Right ventricle myocardium superior (tissue), 1 donor: ENCODE measurements around the gene IQSEC1. TPM values are rescaled to one million over a fixed set of nuclear protein-coding genes. Genes with fewer than 3 reads are reported as not detected.
A peak's percentile ranks its signal among the peaks of the same experiment; 100 is the strongest.

Experiments
- ATAC-seq: fragments of 200-7000 bp; cut with Tn5 transposase; one replicate; pipeline ENCODE4 v1.9.1; 2020; ENCODE audit warnings: mild to moderate bottlenecking; ENCODE audit not compliant: poor library complexity
- DNase-seq: peaks from one replicate; pipeline ENCODE4 v3.0.0-alpha.2; 2020
- intact Hi-C: fragments of 100-400 bp; cut with DNase I; formaldehyde crosslinking; loops from one replicate; pipeline ENCODE4 v1.11.2; 2022
- total RNA-seq: library from RNA; stranded (reverse); fragmentation: NEBNext Ultra II Directional; extraction: Animal tissue kit (Norgen Biotek cat#: 25700); gene quantifications from one replicate; pipeline ENCODE4 v1.2.1, GENCODE V29; 2021
- donor health status: DM: no; HTN: yes; CAD: no; lungs with severe emphysema.

IQSEC1 gene
- total RNA-seq, 1 donor from 2014 or later = 78.6 TPM

DNA sequence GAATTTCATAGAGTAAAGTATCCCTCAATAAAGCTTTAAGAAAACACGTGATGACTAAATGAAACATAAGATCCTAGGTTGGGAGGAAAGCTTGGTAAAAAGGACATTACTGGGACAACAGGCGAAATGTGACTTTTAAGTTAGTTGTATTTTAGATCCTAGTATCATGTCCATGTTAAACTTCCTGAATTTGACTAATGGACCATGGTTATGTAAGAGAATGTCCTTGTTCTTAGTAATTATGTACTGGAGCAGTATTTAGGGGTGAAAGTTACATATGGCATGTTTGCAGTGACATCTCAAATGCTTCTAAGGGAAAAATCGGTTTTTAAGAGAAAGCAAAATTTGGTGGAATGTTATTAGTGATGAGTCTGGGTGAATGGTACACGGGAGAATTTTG is 69.6 kb downstream of the IQSEC1 start:
- ATAC-seq (no peak), DNase-seq (no peak)
- intact Hi-C loops = no loop called here

- no peak for DNase-seq
- ATAC-seq = no peak
- intact Hi-C loops = no loop called here
These were observed 70.7 kb downstream of the IQSEC1 start for GRCh38 chr3:13002398-13003124.

GRCh38 chr3:12999147-13000140 is 73.8 kb downstream of the IQSEC1 start:
- ATAC-seq = peak; percentile 53
- intact Hi-C loops = loop anchor here (5.0 kb wide), 1 partner anchor 132 kb away; no protein-coding TSS in a partner anchor
- DNase-seq = peak; percentile 94

DNA sequence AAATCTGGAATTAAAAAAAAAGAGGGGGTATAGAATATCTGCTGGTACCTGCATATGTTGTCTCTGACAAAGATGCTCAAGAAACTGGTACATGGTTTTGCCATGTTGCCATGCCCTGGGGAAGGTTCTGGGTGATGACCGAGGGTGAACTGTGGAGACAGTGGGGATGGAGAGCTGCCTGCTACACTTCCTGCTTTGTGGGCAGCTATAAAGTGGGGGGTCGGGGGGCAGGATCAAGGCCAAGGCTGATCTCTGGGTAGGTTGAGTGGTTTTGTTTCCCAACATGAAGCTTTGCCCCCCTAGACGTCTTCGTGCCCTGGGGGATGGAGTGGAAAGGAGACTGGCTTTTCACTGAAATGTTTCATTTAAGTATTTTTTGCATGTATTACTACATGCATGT is 74.6 kb downstream of the IQSEC1 start:
- intact Hi-C loops = loop anchor here (5.0 kb wide), 1 partner anchor 131 kb away; no protein-coding TSS in a partner anchor
- ATAC-seq (no peak), DNase-seq (peak; percentile 30)

GRCh38 chr3:12997387-12997786 is 75.8 kb downstream of the IQSEC1 start:
- no peak for ATAC-seq
- DNase-seq = no peak
- intact Hi-C loops = loop anchor here (5.0 kb wide), 1 partner anchor 130 kb away; no protein-coding TSS in a partner anchor

GRCh38 chr3:12996181-12996506 is 77.1 kb downstream of the IQSEC1 start:
- intact Hi-C loops = loop anchor here (5.0 kb wide), 1 partner anchor 129 kb away; no protein-coding TSS in a partner anchor
- DNase-seq (no peak), ATAC-seq (no peak)

- intact Hi-C loops = loop anchor here (5.0 kb wide), 1 partner anchor 128 kb away; no protein-coding TSS in a partner anchor
- DNase-seq = peak; percentile 18
- no peak for ATAC-seq
These were observed 77.6 kb downstream of the IQSEC1 start for GRCh38 chr3:12995389-12996180.

DNA sequence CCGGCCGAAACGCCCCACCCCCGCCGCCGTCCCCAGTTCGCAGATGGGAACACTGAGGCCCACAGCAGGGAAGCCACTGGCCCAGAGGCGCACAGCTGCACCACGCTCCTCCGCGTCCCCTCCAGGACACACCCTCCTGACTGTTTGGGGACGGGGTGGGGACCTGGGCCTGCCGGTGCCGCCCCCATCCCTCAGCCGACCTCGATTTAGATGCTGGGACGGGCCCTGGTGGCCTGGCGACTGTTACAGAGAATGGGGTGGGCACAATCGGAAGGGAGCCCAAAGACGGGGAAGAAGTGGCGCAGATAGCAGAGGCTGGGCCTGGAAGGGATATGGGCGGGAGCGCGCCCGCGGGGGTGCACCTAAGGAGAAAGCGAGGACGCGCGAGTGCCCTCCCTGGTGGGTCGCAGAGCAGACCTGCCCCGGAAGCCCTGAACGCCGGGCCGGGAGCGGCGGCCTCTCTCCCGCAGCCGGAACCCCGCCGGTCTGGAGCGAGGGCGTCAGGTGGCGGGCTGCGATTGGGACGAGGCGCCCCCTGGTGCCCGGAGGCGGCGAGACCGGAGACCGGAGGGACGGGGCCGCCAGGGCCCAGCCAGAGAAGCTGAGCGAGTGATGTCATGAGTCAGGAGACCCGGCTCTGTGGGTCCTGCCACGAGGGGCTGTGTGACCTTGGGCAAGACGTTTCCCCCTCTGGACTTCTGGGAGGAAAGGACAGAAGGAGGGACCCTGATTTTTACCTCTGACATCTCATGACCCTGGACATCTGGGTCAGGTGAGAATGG is 78.4 kb downstream of the IQSEC1 start:
- DNase-seq = peak; percentile 93
- ATAC-seq = peak; percentile 80
- intact Hi-C loops = loop anchor here (5.0 kb wide), 1 partner anchor 127 kb away; no protein-coding TSS in a partner anchor

DNA sequence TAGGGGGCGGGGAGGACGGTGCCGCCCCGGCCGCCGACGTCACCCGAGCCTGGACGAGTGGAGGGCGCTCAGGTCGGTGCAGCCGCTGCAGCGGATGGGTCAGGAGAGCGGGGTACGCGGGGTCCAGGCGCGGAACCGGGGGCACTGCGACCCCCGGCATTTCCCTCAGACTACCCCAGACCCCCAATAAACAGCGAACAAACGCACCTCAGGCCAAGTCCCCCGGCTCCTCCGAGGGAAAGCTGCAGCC is 78.9 kb downstream of the IQSEC1 start:
- DNase-seq = peak; percentile 75
- intact Hi-C loops = no loop called here
- peak; percentile 62 for ATAC-seq

DNA sequence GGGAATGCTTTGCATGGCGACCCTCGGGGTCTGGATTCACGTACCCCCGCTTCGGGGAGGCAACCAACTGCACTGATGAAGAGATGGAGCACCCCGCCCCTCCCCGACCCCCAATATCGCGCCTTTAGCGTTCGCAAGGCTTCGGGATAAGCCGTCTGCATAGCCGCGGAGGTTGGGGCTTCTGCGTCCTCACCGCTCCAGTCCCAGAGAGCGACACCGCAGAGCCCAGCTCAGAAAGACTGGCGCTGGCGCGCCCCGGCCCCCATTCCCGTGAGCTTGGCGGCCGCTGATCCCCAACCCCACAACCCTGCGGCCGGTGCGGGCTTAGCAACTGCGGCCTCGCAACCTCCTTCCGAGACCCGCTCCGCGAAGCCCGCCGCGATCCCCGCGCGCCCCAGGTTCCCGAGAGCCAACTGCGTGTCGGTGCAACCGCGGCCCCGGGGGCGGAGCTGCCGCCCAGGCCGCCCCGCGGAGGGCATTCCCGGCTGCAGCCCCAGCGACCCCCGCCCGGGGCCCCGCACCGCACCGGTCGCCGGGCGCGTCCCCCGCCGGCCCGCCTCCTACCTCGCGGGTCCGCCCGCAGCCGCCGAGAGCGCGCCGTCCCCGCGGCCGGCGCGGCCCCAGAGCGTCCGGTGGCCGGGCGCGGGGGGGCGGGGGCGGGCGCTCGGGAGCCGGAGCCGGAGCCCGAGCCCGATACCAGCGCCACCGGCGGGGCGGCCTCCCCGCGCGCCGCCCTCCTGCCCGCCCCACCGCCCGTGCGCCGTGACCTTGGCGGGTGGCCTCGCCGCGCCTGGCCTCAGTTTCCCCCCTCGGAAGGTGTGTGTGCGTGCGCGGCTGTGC is 79.5 kb downstream of the IQSEC1 start:
- ATAC-seq = peak; percentile 3
- peak; percentile 56 for DNase-seq
- intact Hi-C loops = no loop called here

- peak; percentile 42 for ATAC-seq
- DNase-seq = peak; percentile 68
- intact Hi-C loops = no loop called here
These were observed 80.4 kb downstream of the IQSEC1 start for GRCh38 chr3:12992629-12993516.

GRCh38 chr3:12991861-12992281 is 81.4 kb downstream of the IQSEC1 start:
- intact Hi-C loops = no loop called here
- no peak for ATAC-seq
- DNase-seq = peak; percentile 30

GRCh38 chr3:12991481-12991837 is 81.8 kb downstream of the IQSEC1 start:
- intact Hi-C loops = no loop called here
- peak; percentile 9 for DNase-seq
- ATAC-seq = no peak

DNA sequence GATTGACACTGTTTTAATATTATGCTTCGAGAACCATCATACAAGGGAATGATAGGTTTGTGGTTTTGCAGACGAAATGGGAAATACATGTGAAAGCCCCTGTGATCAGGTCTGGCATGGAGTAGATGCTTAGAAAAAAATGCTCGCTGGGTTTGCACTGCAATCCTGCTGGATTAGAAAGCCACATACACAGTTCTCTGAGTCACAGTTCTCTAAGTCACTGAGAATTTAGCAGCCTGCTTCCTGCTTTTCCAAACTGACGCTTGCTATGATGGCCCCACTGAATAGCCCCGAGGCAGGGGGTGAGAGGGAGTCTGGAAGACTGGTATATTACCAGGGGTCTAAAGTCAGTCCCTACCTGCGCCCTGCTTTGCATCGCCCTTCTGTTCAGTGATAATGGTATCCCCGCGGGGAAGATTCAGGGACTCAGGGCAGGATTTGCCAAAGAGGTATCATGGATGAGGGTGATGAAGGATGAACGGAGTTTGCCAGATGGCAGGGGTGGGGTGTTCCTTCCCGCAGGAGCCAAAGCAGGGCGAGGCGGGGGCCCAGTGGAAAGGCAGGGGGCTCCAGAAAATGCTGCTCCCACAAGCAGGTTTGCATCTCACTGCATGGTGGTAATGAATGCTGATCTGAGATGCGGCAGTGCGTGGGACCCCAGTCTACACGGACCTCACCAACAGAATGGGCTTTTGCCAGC is 82.3 kb downstream of the IQSEC1 start:
- peak; percentile 21 for DNase-seq
- intact Hi-C loops = no loop called here
- ATAC-seq = no peak

DNA sequence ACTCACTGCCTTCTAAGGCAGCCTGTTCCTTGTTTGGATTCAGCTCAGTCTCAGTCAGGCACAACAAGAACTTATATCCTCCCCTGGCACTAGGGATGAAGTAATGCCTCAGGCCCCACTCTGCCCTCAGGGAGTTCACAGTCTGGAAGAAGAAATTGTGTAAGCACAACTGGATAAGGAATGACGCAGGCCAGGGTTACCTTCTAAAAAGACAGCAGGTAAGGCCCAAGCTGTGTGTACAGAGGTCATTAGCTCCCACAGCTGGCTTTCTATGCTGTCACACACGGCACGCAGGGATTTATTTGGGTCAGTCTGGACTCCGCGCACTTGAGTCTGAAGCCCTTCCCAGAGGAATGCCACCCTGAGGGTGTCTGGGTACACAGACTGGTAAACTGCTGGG is 82.9 kb downstream of the IQSEC1 start:
- ATAC-seq = no peak
- intact Hi-C loops = no loop called here
- peak; percentile 40 for DNase-seq
